NCI-H2227 treated with DMSO at 0.1 percent for 48 hours (cell line): ENCODE measurements around the gene ASAH2.
"Not testable (repeated sequence)": the region's sequence is repeated elsewhere in the genome, so short reads cannot be mapped to it uniquely, and the experiment has no call there.

ENCODE experiments used
- DNase-seq: peaks from one replicate; lab custom pipeline; 2025; lab: John Stamatoyannopoulos, UW

Gene ASAH2

GRCh38 chr10:50251394-50251793 is at the start of gene ASAH2:
TSS of gene ASAH2 (minus strand) at chr10:50251516. CDS start at chr10:50248610, 2,906 bp downstream.
- no peak for DNase-seq

- DNase-seq: no peak
These were observed 48.8 kb upstream of the ASAH2 start for GRCh38 chr10:50299948-50300669.

- DNase-seq: no peak
These were observed 44.1 kb upstream of the ASAH2 start for GRCh38 chr10:50295367-50295766.

GRCh38 chr10:50294582-50294981 is 43.3 kb upstream of the ASAH2 start:
- DNase-seq: no peak

- DNase-seq: no peak
These were observed 42.4 kb upstream of the ASAH2 start for GRCh38 chr10:50293513-50294313.

GRCh38 chr10:50291261-50291850 is 40.0 kb upstream of the ASAH2 start:
- DNase-seq: no peak

- no peak for DNase-seq
These were observed 37.9 kb upstream of the ASAH2 start for GRCh38 chr10:50289196-50289595.

- no peak for DNase-seq
These were observed 35.9 kb upstream of the ASAH2 start for GRCh38 chr10:50286996-50287803.

GRCh38 chr10:50286517-50286916 is 35.2 kb upstream of the ASAH2 start:
- no peak for DNase-seq

GRCh38 chr10:50281967-50282522 is 30.7 kb upstream of the ASAH2 start:
- DNase-seq: no peak

- no peak for DNase-seq
These were observed 30.1 kb upstream of the ASAH2 start for GRCh38 chr10:50281210-50281966.

GRCh38 chr10:50280049-50280841 is 28.9 kb upstream of the ASAH2 start:
- DNase-seq: no peak

- DNase-seq: no peak
These were observed 28.2 kb upstream of the ASAH2 start for GRCh38 chr10:50279489-50279888.

- no peak for DNase-seq
These were observed 24.4 kb upstream of the ASAH2 start for GRCh38 chr10:50275650-50276235.

GRCh38 chr10:50272531-50272930 is 21.2 kb upstream of the ASAH2 start:
- no peak for DNase-seq

- no peak for DNase-seq
These were observed 20.4 kb upstream of the ASAH2 start for GRCh38 chr10:50271564-50272250.

GRCh38 chr10:50267877-50268276 is 16.6 kb upstream of the ASAH2 start:
- DNase-seq: not testable (repeated sequence)

GRCh38 chr10:50262625-50263024 is 11.3 kb upstream of the ASAH2 start:
- not testable (repeated sequence) for DNase-seq

- DNase-seq: no peak
These were observed 9.5 kb upstream of the ASAH2 start for GRCh38 chr10:50260791-50261281.
